Esophagus muscularis mucosa (tissue), 4 donors: ENCODE data around the gene KMT2D. TPM values are rescaled to one million over a fixed set of nuclear protein-coding genes. Genes with fewer than 3 reads are reported as not detected.
A peak's percentile ranks its signal among the peaks of the same experiment; 100 is the strongest.

Source experiments
- DNase-seq: peaks from one replicate; pipeline ENCODE4 v3.0.0-alpha.2; 2017; ENCODE audit errors: extremely low spot score
- H3K27ac ChIP-seq, 4 donors: fragments of 200-600 bp; sonication (generic); replicated peaks in 1 of 4; 1 replicate in 3 of 4; 2 replicates in 1 of 4; pipeline ENCODE4 v1.5.1; 2016 to 2019; ENCODE audit warnings: mild to moderate bottlenecking in 1 of 4
- H3K27me3 ChIP-seq, 4 donors: fragments of 200-600 bp; sonication (generic); one replicate each; pipeline versions ENCODE4 v1.5.1 to v1.6.0; 2016 to 2019
- H3K36me3 ChIP-seq, 4 donors: fragments of 200-600 bp; sonication (generic); one replicate each; pipeline ENCODE4 v1.5.1; 2016 to 2019
- H3K4me1 ChIP-seq, 4 donors: fragments of 200-600 bp; sonication (generic); one replicate each; pipeline ENCODE4 v1.5.1; 2016 to 2019
- H3K4me3 ChIP-seq, 4 donors: fragments of 200-600 bp; sonication (generic); 1 replicate in 2 of 4; 2 replicates in 2 of 4; pipeline ENCODE4 v1.5.1; 2016 to 2019; ENCODE audit warnings: mild to moderate bottlenecking in 4 of 4, moderate library complexity in 1 of 4
- H3K9me3 ChIP-seq, 4 donors: fragments of 200-600 bp; sonication (generic); 1 replicate in 3 of 4; 2 replicates in 1 of 4; pipeline ENCODE4 v1.5.1; 2016 to 2019
- CTCF ChIP-seq, 3 experiments: fragments of 200-600 bp in 2 of 3; fragments of 450-650 bp in 1 of 3; sonication (generic) in 2 of 3; IDR thresholded peaks; one replicate each; pipeline ENCODE4 v1.5.1; 2017 to 2019; ENCODE audit warnings: antibody characterized with exemption in 3 of 3, mild to moderate bottlenecking in 2 of 3, moderate library complexity in 1 of 3
- EP300 ChIP-seq: sonication (generic); formaldehyde crosslinking; IDR thresholded peaks from one replicate; pipeline ENCODE4 v1.6.1; 2017; ENCODE audit warnings: antibody characterized with exemption
- POLR2A ChIP-seq: fragments of 450-650 bp; IDR thresholded peaks from one replicate; pipeline ENCODE4 v1.6.1; 2017; ENCODE audit warnings: antibody characterized with exemption, moderate library complexity, mild to moderate bottlenecking, low read depth
- POLR2AphosphoS5 ChIP-seq, 2 donors: sonication (generic); formaldehyde crosslinking; IDR thresholded peaks; one replicate each; pipeline ENCODE4 v1.6.1; 2017; ENCODE audit warnings: antibody characterized with exemption in 2 of 2
- WGBS: methylation state at CpG from one replicate; pipeline ENCODE4 v1.1.5; 2018; 5-methylcytosine and 5-hydroxymethylcytosine counted together
- intact Hi-C: fragments of 100-400 bp; cut with DNase I; formaldehyde crosslinking; loops from one replicate; pipeline ENCODE4 v1.15.1; 2023
- total RNA-seq, 4 donors: library from RNA; depleted of rRNA; stranded (reverse); fragments of >200 nt; gene quantifications; one replicate each; pipeline versions ENCODE4 v1.1.0 to v1.2.1, GENCODE V29; 2016

KMT2D gene
- total RNA-seq, 4 donors from 2014 or later: 47.2 to 85.2 (median 76.2) TPM

GRCh38 chr12:49044660-49045059 lies 15.9 kb downstream of the KMT2D start:
- H3K36me3 ChIP-seq: peaks cover 88 to 100% (median 100%) of the 10 kb centered on the region in 4 donors
- TF ChIP-seq POLR2A (no peak), EP300 (no peak), POLR2AphosphoS5 (IDR thresholded peaks at IDR 0.05) (no peak), CTCF (IDR thresholded peaks at IDR 0.05) (no peak)
- no peak overlapping the region for H3K27ac ChIP-seq
- H3K9me3 ChIP-seq: no peaks in the 10 kb centered on the region
- 89% methylated on average over 12 of the region's 12 CpGs for WGBS
- intact Hi-C loops: no loop called here
- no peak for DNase-seq
- H3K4me3 ChIP-seq: no peak overlapping the region
- H3K27me3 ChIP-seq: no peaks in the 10 kb centered on the region
- H3K4me1 ChIP-seq: no peaks in the 10 kb centered on the region

- no peak overlapping the region for H3K27ac ChIP-seq
- no peaks in the 10 kb centered on the region for H3K27me3 ChIP-seq
- intact Hi-C loops: no loop called here
- 65% methylated on average over 11 of the region's 11 CpGs for WGBS
- no peak overlapping the region for H3K4me3 ChIP-seq
- DNase-seq: no peak
- H3K36me3 ChIP-seq: peaks cover 91 to 100% (median 100%) of the 10 kb centered on the region in 4 donors
- TF ChIP-seq POLR2AphosphoS5 (IDR thresholded peaks at IDR 0.05) (no peak), EP300 (no peak), CTCF (IDR thresholded peaks at IDR 0.05) (peak; percentile 32 to 73 (median 41)), POLR2A (no peak)
- H3K9me3 ChIP-seq: no peaks in the 10 kb centered on the region
- H3K4me1 ChIP-seq: no peaks in the 10 kb centered on the region
Measured at GRCh38 chr12:49043856-49044258, 16.7 kb downstream of the KMT2D start.

GRCh38 chr12:49043241-49043640 lies 17.4 kb downstream of the KMT2D start:
- H3K27ac ChIP-seq: no peak overlapping the region
- no peaks in the 10 kb centered on the region for H3K27me3 ChIP-seq
- DNase-seq: no peak
- intact Hi-C loops: no loop called here
- peaks cover 90 to 100% (median 100%) of the 10 kb centered on the region in 4 donors for H3K36me3 ChIP-seq
- H3K9me3 ChIP-seq: no peaks in the 10 kb centered on the region
- TF ChIP-seq POLR2AphosphoS5 (IDR thresholded peaks at IDR 0.05) (no peak), EP300 (no peak), CTCF (IDR thresholded peaks at IDR 0.05) (no peak), POLR2A (no peak)
- no peaks in the 10 kb centered on the region for H3K4me1 ChIP-seq
- WGBS: 90% methylated on average over 4 of the region's 4 CpGs
- H3K4me3 ChIP-seq: no peak overlapping the region

- DNase-seq: no peak
- no peaks in the 10 kb centered on the region for H3K27me3 ChIP-seq
- 87% methylated on average over 13 of the region's 18 CpGs for WGBS
- no peaks in the 10 kb centered on the region for H3K4me1 ChIP-seq
- no peak overlapping the region for H3K27ac ChIP-seq
- H3K4me3 ChIP-seq: no peak overlapping the region
- H3K9me3 ChIP-seq: no peaks in the 10 kb centered on the region
- TF ChIP-seq CTCF (IDR thresholded peaks at IDR 0.05) (no peak), POLR2AphosphoS5 (IDR thresholded peaks at IDR 0.05) (no peak), POLR2A (no peak), EP300 (no peak)
- peaks cover 90 to 100% (median 100%) of the 10 kb centered on the region in 4 donors for H3K36me3 ChIP-seq
- intact Hi-C loops: no loop called here
Measured at GRCh38 chr12:49041881-49042484, 18.6 kb downstream of the KMT2D start.
